A673 (cell line): Measurements from ENCODE around the gene FBXW4. TPM values are rescaled to one million over a fixed set of nuclear protein-coding genes. Genes with fewer than 3 reads are reported as not detected.

Experiments
- Bru-seq: library from RNA; stranded (reverse); fragments of 400-500 nt; gene quantifications from one replicate; lab custom pipeline; 2021; lab: Mats Ljungman, UMichigan
- BruChase-seq, 2 experiments: library from RNA; stranded (reverse); fragments of 400-500 nt; gene quantifications; one replicate each; lab custom pipeline; 2021; lab: Mats Ljungman, UMichigan
- BruUV-seq: library from RNA; stranded (reverse); fragments of 400-500 nt; replicated peaks from 2 replicates; lab custom pipeline; 2021; lab: Mats Ljungman, UMichigan
- CTCF ChIA-PET: fragments of 300-600 bp; sonication (Branson Sonifier 250); formaldehyde crosslinking; loops from one replicate; lab custom pipeline; 2022; ENCODE audit warnings: antibody characterized with exemption; lab: Charles Lee
- POLR2A ChIA-PET: fragments of 300-600 bp; sonication (Branson Sonifier 250); formaldehyde crosslinking; loops from one replicate; lab custom pipeline; 2022; ENCODE audit warnings: antibody characterized with exemption; ENCODE audit not compliant: low non-redundant PET; lab: Charles Lee
- DNase-seq: peaks from one replicate; pipeline ENCODE4 v3.0.0-alpha.2; 2015; ENCODE audit warnings: low spot score
- H3K27ac ChIP-seq: fragments of 200-600 bp; sonication (generic); 2 replicates; pipeline ENCODE4 v1.5.1; 2016; ENCODE audit warnings: mixed run types, low read depth, mild to moderate bottlenecking, mixed read lengths, antibody characterized with exemption, low read length; ENCODE audit not compliant: poor library complexity, severe bottlenecking
- H3K27me3 ChIP-seq: fragments of 200-600 bp; sonication (generic); replicated peaks from 2 replicates; pipeline ENCODE4 v1.6.1; 2017; ENCODE audit warnings: mixed run types, low read depth, mild to moderate bottlenecking, mixed read lengths, antibody characterized with exemption, low read length; ENCODE audit not compliant: insufficient read depth, poor library complexity
- H3K36me3 ChIP-seq: fragments of 200-600 bp; sonication (generic); 2 replicates; pipeline ENCODE4 v1.6.1; 2016; ENCODE audit warnings: mixed run types, mild to moderate bottlenecking, mixed read lengths, antibody characterized with exemption, low read length; ENCODE audit not compliant: insufficient read depth, poor library complexity, severe bottlenecking
- H3K4me1 ChIP-seq: fragments of 200-600 bp; sonication (generic); 2 replicates; pipeline ENCODE4 v1.6.1; 2017; ENCODE audit warnings: mixed run types, mild to moderate bottlenecking, mixed read lengths, antibody characterized with exemption, low read length; ENCODE audit not compliant: insufficient read depth, poor library complexity, severe bottlenecking
- H3K4me3 ChIP-seq: fragments of 200-600 bp; sonication (generic); 2 replicates; pipeline ENCODE4 v1.5.1; 2016; ENCODE audit warnings: low read depth, mixed run types, mild to moderate bottlenecking, mixed read lengths, low read length; ENCODE audit not compliant: poor library complexity, severe bottlenecking
- H3K9me3 ChIP-seq: fragments of 200-600 bp; sonication (generic); 2 replicates; pipeline ENCODE4 v1.6.1; 2016; ENCODE audit warnings: mixed run types, low read depth, mild to moderate bottlenecking, mixed read lengths, antibody characterized with exemption, low read length; ENCODE audit not compliant: poor library complexity, severe bottlenecking
- EZH2 ChIP-seq: fragments of 200-600 bp; sonication (generic); IDR thresholded peaks from 2 replicates; pipeline ENCODE4 v1.6.1; 2017; ENCODE audit warnings: borderline replicate concordance, low read depth, mild to moderate bottlenecking, mixed read lengths, antibody characterized with exemption, low read length; ENCODE audit not compliant: poor library complexity, severe bottlenecking
- intact Hi-C: fragments of 100-400 bp; cut with micrococcal nuclease; formaldehyde crosslinking; loops from one replicate; pipeline ENCODE4 v1.10.0; 2022; ENCODE audit not compliant: unreplicated experiment
- long read RNA-seq: library from polyadenylated mRNA; stranded (forward); transcript quantifications from one replicate; pipeline ENCODE4 v2.0.0, GENCODE V29; 2022
- total RNA-seq: library from RNA; stranded (reverse); gene quantifications from 2 replicates; pipeline ENCODE4 v1.2.3, GENCODE V29; 2021
- TF ChIP-seq, protein P1 (sequence below): fragments of 300-800, 200-600 bp; sonication (generic); conservative IDR thresholded peaks from 2 replicates; pipeline ENCODE4 v1.5.1; 2017; ENCODE audit warnings: low read depth, mild to moderate bottlenecking, antibody characterized with exemption, low read length, moderate library complexity, mixed read lengths

FBXW4 gene, protein sequence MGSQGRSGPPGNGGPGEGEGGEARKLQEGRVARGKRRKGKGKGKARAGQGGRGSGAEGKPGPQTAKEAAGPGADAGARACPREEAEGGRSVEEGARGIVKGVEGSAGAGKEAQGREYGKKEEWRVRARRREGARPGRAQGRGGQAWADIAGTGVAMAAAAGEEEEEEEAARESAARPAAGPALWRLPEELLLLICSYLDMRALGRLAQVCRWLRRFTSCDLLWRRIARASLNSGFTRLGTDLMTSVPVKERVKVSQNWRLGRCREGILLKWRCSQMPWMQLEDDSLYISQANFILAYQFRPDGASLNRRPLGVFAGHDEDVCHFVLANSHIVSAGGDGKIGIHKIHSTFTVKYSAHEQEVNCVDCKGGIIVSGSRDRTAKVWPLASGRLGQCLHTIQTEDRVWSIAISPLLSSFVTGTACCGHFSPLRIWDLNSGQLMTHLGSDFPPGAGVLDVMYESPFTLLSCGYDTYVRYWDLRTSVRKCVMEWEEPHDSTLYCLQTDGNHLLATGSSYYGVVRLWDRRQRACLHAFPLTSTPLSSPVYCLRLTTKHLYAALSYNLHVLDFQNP
- 19.5 and 24.0 TPM in 2 replicates for total RNA-seq
- Bru-seq, nascent RNA, result percentile 73 among the genes with signal in this experiment
- BruChase-seq, experiment 1, labeled RNA remaining after a 2-hour chase, result percentile 68 among the genes with signal in this experiment
- BruChase-seq, experiment 2, labeled RNA remaining after a 6-hour chase, result percentile 69 among the genes with signal in this experiment
- long read RNA-seq, transcript FBXW4-201 (9 exons, 2,483 nt), result major isoform, 5 of 6 reads
- long read RNA-seq, partial matches to known transcripts, result 1 of 6 reads
- long read RNA-seq, other reads (novel, unspliced or antisense), result 0 of 6 reads

DNA sequence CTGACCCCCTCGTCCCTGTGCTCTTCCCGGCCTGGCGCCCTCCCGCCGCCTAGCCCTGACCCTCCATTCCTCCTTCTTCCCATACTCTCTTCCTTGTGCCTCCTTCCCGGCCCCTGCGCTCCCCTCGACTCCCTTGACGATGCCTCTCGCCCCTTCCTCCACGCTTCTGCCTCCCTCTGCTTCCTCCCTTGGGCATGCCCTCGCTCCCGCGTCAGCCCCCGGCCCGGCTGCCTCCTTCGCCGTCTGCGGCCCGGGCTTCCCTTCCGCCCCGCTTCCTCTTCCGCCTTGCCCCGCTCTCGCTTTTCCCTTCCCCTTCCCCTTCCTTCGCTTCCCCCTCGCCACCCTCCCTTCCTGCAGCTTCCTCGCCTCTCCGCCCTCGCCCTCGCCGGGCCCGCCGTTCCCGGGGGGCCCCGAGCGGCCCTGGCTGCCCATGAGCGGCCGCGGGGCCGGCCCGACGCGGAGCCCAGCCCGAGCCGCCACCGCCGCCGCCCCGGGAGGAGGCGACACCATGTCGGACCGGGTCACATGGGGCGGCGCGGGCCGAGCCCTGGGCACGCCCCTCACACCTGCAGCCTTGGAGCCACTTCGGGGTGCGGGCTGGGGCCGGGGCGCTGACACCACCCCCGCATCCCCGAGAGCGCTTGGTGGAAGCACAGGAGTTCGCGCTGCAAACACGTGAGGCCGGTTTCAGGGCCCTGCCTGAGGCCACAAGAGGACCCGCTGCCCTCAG is at the start of gene FBXW4:
FBXW4 (minus strand) TSS at position 497 of the 730 bp plus-strand sequence; CDS start at position 432, 65 bp downstream.
- Histone ChIP-seq H3K4me1 (no peaks in the 10 kb centered on the region), H3K27me3 (no peaks in the 10 kb centered on the region), H3K9me3 (no peaks in the 10 kb centered on the region), H3K27ac (peak within 1 kb of the TSS; percentile 98), H3K36me3 (no peaks in the 10 kb centered on the region), H3K4me3 (peak within 1 kb of the TSS; percentile 80)
- no TSS peak for BruUV-seq
- ChIA-PET POLR2A (no interaction called here), CTCF (no interaction called here)
- peak; percentile 55 for DNase-seq
- TF ChIP-seq, protein P1, sequence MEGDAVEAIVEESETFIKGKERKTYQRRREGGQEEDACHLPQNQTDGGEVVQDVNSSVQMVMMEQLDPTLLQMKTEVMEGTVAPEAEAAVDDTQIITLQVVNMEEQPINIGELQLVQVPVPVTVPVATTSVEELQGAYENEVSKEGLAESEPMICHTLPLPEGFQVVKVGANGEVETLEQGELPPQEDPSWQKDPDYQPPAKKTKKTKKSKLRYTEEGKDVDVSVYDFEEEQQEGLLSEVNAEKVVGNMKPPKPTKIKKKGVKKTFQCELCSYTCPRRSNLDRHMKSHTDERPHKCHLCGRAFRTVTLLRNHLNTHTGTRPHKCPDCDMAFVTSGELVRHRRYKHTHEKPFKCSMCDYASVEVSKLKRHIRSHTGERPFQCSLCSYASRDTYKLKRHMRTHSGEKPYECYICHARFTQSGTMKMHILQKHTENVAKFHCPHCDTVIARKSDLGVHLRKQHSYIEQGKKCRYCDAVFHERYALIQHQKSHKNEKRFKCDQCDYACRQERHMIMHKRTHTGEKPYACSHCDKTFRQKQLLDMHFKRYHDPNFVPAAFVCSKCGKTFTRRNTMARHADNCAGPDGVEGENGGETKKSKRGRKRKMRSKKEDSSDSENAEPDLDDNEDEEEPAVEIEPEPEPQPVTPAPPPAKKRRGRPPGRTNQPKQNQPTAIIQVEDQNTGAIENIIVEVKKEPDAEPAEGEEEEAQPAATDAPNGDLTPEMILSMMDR, result no peak
- no peak for TF ChIP-seq EZH2
- intact Hi-C loops, result no loop called here

DNA sequence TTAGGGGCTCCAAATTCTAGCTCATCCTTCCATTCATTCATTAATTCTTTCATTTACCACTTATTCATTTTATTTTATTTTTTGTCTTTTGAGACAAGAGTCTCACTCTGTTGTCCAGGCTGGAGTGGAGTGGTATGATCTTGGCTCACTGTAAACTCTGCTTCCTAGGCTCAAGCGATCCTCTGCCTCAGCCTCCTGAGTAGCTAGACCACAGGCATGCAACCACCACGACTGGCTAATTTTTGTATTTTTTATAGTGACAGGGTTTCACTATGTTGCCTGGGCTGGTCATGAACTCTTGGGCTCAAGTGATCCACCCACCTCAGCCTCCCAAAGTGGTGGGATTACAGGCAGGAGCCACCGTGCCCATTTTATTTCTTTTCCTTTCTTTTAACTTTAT is 49.3 kb upstream of the FBXW4 start:
- Histone ChIP-seq H3K36me3 (no peaks in the 10 kb centered on the region), H3K27me3 (no peaks in the 10 kb centered on the region), H3K9me3 (no peaks in the 10 kb centered on the region), H3K27ac (no peak overlapping the region), H3K4me3 (no peak overlapping the region), H3K4me1 (no peaks in the 10 kb centered on the region)
- CTCF ChIA-PET, result no interaction called here
- TF ChIP-seq, protein P1, result no peak
- no peak for TF ChIP-seq EZH2
- BruUV-seq, result no TSS peak
- intact Hi-C loops, result no loop called here
- POLR2A ChIA-PET, result no interaction called here
- no peak for DNase-seq

- DNase-seq, result no peak
- intact Hi-C loops, result no loop called here
- H3K4me1 ChIP-seq, result no peaks in the 10 kb centered on the region
- ChIA-PET CTCF (interaction anchor here (0.6 kb wide), 1 partner anchor 221 kb away, joined by 5 read pairs; no protein-coding TSS in a partner anchor), POLR2A (no interaction called here)
- H3K4me3 ChIP-seq, result no peak overlapping the region
- H3K27me3 ChIP-seq, result no peaks in the 10 kb centered on the region
- no peak overlapping the region for H3K27ac ChIP-seq
- BruUV-seq, result no TSS peak
- no peaks in the 10 kb centered on the region for H3K36me3 ChIP-seq
- H3K9me3 ChIP-seq, result no peaks in the 10 kb centered on the region
- TF ChIP-seq EZH2, result no peak
- TF ChIP-seq, protein P1, result no peak
Observed at GRCh38 chr10:101741938-101742337, 47.0 kb upstream of the FBXW4 start.
